ENCODE results near the gene ERCC8. TPM values are rescaled to one million over a fixed set of nuclear protein-coding genes. Genes with fewer than 3 reads are reported as not detected.

ERCC8 gene
- total RNA-seq, 4 donors from 2014 or later = 5.2 to 17.9 (median 16.1) TPM

DNA sequence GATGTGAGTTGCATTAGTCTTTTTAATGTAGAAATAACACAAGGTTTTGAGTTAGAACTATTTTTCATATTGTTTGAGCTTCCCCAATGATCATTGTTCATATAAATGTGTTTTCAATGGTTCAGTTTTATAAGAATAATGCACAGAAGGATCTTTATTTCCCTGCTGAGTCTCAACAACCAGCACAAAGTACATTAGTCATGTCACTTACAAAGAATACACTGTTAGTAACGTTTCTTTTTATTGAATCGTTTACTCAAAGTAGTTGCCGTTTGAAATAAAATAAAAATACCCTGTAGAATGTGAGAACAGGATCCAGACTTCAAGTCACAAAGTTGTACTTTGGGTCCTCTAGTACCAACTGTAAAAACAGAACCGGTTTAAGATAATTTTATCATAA lies 41.5 kb downstream of the ERCC8 start:
- H3K27me3 ChIP-seq = no peaks in the 10 kb centered on the region
- WGBS = 72% methylated on average over 4 of the region's 4 CpGs
- TF ChIP-seq EP300 (IDR thresholded peaks at IDR 0.05) = no peak
- TF ChIP-seq, protein P1, sequence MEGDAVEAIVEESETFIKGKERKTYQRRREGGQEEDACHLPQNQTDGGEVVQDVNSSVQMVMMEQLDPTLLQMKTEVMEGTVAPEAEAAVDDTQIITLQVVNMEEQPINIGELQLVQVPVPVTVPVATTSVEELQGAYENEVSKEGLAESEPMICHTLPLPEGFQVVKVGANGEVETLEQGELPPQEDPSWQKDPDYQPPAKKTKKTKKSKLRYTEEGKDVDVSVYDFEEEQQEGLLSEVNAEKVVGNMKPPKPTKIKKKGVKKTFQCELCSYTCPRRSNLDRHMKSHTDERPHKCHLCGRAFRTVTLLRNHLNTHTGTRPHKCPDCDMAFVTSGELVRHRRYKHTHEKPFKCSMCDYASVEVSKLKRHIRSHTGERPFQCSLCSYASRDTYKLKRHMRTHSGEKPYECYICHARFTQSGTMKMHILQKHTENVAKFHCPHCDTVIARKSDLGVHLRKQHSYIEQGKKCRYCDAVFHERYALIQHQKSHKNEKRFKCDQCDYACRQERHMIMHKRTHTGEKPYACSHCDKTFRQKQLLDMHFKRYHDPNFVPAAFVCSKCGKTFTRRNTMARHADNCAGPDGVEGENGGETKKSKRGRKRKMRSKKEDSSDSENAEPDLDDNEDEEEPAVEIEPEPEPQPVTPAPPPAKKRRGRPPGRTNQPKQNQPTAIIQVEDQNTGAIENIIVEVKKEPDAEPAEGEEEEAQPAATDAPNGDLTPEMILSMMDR (IDR thresholded peaks at IDR 0.05) = no peak
- no peak for TF ChIP-seq POLR2AphosphoS5 (IDR thresholded peaks at IDR 0.05)
- TF ChIP-seq POLR2A (IDR thresholded peaks at IDR 0.05; ENCODE audit: low read depth) = no peak
- intact Hi-C loops (cut with DNase I) = no loop called here
- H3K9me3 ChIP-seq = no peaks in the 10 kb centered on the region
- H3K36me3 ChIP-seq = peaks cover 0 to 11% (median 7%) of the 10 kb centered on the region in 4 donors
- no peaks in the 10 kb centered on the region for H3K4me1 ChIP-seq
- no peak overlapping the region for H3K4me3 ChIP-seq
- DNase-seq (ENCODE audit: extremely low spot score) = no peak
- no peak overlapping the region for H3K27ac ChIP-seq (replicated peaks in 1 of 4)

DNA sequence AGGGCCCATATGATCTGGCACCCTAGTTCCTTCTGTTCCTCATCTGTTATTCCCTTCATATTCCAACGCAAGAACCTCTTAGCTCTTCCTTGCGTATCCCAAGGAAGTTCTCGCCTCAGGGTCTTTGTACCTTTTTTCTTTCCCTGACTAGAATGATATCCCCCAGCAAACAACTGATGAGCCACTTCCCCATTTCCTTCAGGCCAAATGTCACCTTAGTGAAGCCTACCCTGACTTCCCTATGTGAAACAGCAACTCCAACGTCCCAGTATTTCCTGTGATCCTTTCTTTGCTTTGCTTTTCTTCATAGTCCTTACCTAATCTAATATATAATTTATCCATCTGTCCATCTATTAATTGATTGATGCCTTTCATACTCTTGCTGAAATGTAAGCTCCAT lies 47.9 kb downstream of the ERCC8 start:
- no peaks in the 10 kb centered on the region for H3K9me3 ChIP-seq
- WGBS = 94% methylated on average over 4 of the region's 4 CpGs
- intact Hi-C loops (cut with DNase I) = no loop called here
- no peaks in the 10 kb centered on the region for H3K4me1 ChIP-seq
- DNase-seq (ENCODE audit: extremely low spot score) = no peak
- peaks cover 15 to 60% (median 37%) of the 10 kb centered on the region in 4 donors for H3K36me3 ChIP-seq
- H3K27me3 ChIP-seq = no peaks in the 10 kb centered on the region
- no peak overlapping the region for H3K27ac ChIP-seq (replicated peaks in 1 of 4)
- TF ChIP-seq, protein P1 (IDR thresholded peaks at IDR 0.05) = no peak
- TF ChIP-seq EP300 (IDR thresholded peaks at IDR 0.05) = no peak
- TF ChIP-seq POLR2A (IDR thresholded peaks at IDR 0.05; ENCODE audit: low read depth) = no peak
- no peak for TF ChIP-seq POLR2AphosphoS5 (IDR thresholded peaks at IDR 0.05)
- H3K4me3 ChIP-seq = no peak overlapping the region

DNA sequence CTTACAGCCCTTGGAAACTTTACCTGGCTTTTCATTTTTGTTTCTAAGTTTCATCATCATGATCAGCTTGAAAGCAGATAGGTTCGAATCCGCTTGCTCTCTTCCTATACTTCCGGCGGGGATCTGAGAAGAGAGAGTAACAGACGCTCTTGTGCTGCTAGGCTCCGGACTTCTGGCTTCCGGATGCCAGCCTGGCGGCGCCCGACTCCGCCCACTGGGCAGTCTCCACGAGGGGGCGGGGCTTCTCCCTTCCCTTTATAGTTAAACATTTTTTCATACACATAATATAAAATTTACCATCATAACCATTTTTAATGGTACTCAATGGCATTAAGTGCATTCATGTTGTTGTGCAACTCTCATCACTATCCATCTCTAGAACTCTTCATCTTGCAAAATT lies 51.3 kb downstream of the ERCC8 start:
- intact Hi-C loops (cut with DNase I) = no loop called here
- H3K9me3 ChIP-seq = no peaks in the 10 kb centered on the region
- no peaks in the 10 kb centered on the region for H3K27me3 ChIP-seq
- peaks cover 14 to 60% (median 36%) of the 10 kb centered on the region in 4 donors for H3K36me3 ChIP-seq
- H3K4me1 ChIP-seq = no peaks in the 10 kb centered on the region
- WGBS = 99% methylated on average over 13 of the region's 13 CpGs
- no peak for TF ChIP-seq EP300 (IDR thresholded peaks at IDR 0.05)
- no peak for DNase-seq (ENCODE audit: extremely low spot score)
- H3K4me3 ChIP-seq = no peak overlapping the region
- no peak overlapping the region for H3K27ac ChIP-seq (replicated peaks in 1 of 4)

DNA sequence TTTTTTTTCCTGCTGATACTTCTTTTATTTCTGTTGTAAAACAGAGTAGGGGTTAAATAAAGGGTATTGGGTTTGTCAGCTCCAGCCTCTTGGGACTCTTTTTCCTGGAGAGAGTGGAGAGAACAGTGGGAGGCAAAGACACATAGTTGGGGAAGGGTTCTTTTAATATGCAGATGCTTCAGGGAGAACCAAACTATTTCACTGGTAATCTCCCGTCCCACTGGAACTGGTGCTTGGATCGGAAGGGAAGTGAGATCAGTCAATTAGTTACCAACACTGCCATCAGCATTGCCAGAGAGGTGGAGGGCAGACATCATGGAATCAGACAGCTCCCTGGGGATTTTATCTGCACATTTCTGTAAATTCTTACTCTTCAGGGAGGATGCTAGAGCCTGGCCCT lies 53.2 kb downstream of the ERCC8 start:
- 97% methylated on average over 2 of the region's 2 CpGs for WGBS
- no peaks in the 10 kb centered on the region for H3K27me3 ChIP-seq
- intact Hi-C loops (cut with DNase I) = no loop called here
- no peak overlapping the region for H3K4me3 ChIP-seq
- no peak overlapping the region for H3K27ac ChIP-seq (replicated peaks in 1 of 4)
- H3K36me3 ChIP-seq = peaks cover 11 to 46% (median 28%) of the 10 kb centered on the region in 4 donors
- no peak for DNase-seq (ENCODE audit: extremely low spot score)
- no peaks in the 10 kb centered on the region for H3K4me1 ChIP-seq
- H3K9me3 ChIP-seq = no peaks in the 10 kb centered on the region
- TF ChIP-seq, protein P1 (IDR thresholded peaks at IDR 0.05) = no peak
- TF ChIP-seq POLR2AphosphoS5 (IDR thresholded peaks at IDR 0.05) = no peak
- no peak for TF ChIP-seq POLR2A (IDR thresholded peaks at IDR 0.05; ENCODE audit: low read depth)
- TF ChIP-seq EP300 (IDR thresholded peaks at IDR 0.05) = no peak

DNA sequence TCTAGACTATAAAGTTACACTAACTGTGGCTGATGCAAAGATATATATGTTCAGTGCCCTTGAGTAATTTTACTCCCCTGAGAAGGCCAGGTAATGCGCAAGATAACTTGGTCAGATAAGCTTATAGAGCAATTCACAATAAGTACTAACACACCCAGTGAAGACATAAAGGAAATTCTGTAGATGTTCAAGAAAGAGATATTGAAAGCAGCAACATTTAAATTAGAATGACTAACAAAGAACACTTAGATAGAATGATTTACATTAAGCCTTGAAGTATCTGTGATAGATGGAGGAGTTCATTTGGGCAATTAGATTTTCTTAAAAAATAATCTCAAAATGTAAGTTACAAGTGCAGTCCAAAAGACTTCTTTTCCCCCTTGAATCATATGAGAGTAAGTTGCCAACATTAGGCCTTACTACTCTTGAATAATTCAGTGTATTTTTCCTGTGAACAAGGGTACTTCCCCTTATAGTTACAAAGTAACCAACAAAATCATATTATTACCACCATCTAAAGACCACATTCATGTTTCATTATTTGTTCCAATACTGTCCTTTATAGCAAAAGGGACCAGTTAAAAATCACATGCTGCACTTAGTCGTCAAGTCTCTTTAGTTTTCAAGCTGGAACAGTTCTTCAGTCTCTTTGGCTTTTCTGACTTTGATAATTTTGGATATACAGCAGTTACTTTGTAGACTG lies 56.4 kb downstream of the ERCC8 start:
- Histone ChIP-seq H3K27ac (replicated peaks in 1 of 4) (no peak overlapping the region), H3K36me3 (peaks cover 3 to 20% (median 11%) of the 10 kb centered on the region in 4 donors), H3K9me3 (no peaks in the 10 kb centered on the region), H3K4me1 (no peaks in the 10 kb centered on the region), H3K4me3 (no peak overlapping the region), H3K27me3 (no peaks in the 10 kb centered on the region)
- DNase-seq (ENCODE audit: extremely low spot score) = no peak
- WGBS = 100% methylated on average over 2 of the region's 2 CpGs
- TF ChIP-seq POLR2A (IDR thresholded peaks at IDR 0.05; ENCODE audit: low read depth) (no peak), EP300 (IDR thresholded peaks at IDR 0.05) (no peak), POLR2AphosphoS5 (IDR thresholded peaks at IDR 0.05) (no peak)
- TF ChIP-seq, protein P1 (IDR thresholded peaks at IDR 0.05) = no peak
- intact Hi-C loops (cut with DNase I) = no loop called here

Measured in esophagus muscularis mucosa (tissue), 4 donors.